OCI-M2 (cell line): ENCODE data around the gene MACROD2.
"Not testable (repeated sequence)": the region's sequence is repeated elsewhere in the genome, so short reads cannot be mapped to it uniquely, and the experiment has no call there.

Experiments used
- DNase-seq: peaks from one replicate; lab custom pipeline; 2025; ENCODE audit not compliant: unreplicated experiment; lab: John Stamatoyannopoulos, UW

The MACROD2 gene

DNA sequence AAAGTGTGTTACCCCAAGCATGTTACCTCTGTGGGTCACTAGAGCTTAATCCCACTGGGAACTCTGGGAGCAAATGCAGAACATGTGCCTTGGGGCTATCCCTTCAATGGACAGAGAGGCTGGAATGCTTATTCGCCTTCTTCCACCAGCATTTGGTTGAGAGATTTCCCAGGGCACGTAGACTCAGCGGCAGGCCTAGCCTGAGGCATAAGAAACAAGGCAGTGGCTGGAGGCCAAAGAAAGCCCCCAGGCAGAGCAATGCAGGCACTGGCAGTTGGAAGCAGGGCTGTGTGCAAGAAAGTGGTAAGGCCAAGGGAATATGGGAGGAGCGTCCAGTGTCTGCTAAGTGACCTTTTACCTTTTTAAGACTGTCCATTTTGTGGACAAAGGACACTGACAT lies 456.1 kb downstream of the MACROD2 start:
- DNase-seq, result no peak

DNA sequence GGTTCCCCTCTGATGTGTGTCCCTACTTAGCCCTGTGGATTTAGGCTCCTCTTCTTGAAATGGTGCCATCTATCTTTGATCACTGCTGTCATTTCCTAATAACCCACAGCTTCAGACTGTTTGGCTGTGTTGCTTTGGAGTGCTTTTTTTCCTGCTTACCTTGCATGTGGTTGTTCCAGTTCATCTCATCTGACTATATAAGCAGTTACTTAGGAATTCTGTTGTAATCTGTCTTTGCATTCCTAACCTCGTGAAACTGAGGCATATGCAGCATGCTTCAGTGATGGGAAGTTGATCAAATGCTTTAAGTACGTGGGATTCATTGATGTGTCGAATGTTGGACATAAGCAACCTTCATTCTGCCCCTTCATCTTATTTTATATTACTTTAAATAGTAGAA lies 457.9 kb downstream of the MACROD2 start:
- DNase-seq, result no peak

DNA sequence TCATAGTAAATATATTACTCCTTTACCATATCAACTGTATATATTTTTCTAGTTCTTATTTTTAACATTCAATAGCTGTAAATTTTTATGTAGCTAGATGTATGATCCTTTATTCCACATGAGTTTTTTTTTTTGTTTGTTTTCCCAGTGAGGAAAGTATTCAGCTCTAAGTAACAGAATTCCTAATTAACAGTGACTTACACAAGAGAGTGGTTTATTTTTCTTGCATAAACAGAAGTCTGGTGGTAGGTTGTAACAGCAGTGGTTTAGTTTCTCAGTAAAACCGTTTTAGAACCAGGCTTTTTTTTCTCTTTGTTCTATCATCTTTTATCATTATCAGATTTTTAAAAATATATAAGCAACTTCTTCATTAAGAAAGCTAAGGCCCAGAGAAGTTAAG lies 459.0 kb downstream of the MACROD2 start:
- no peak for DNase-seq

DNA sequence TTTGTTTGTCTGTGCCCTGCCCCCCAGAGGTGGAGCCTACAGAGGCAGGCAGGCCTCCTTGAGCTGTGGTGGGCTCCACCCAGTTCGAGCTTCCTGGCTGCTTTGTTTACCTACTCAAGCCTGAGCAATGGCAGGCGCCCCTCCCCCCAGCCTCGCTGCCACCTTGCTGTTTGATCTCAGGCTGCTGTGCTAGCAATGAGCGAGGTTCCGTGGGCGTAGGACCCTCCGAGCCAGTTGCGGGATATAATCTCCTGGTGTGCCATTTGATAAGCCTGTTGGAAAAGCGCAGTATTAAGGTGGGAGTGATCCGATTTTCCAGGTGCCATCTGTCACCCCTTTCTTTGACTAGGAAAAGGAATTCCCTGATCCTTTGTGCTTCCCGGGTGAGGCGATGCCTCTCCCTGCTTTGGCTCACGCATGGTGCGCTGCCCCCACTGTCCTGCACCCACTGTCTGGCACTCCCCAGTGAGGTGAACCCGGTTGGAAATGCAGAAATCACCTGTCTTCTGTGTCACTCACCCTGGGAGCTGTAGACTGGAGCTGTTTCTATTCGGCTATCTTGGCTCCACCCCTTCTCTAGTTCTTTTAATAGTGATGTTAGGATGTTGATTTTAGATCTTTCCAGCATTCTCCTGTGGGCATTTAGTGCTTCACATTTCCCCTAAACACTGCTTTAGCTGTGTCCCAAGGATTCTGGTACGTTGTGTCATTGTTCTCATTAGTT lies 471.9 kb downstream of the MACROD2 start:
- DNase-seq, result not testable (repeated sequence)

DNA sequence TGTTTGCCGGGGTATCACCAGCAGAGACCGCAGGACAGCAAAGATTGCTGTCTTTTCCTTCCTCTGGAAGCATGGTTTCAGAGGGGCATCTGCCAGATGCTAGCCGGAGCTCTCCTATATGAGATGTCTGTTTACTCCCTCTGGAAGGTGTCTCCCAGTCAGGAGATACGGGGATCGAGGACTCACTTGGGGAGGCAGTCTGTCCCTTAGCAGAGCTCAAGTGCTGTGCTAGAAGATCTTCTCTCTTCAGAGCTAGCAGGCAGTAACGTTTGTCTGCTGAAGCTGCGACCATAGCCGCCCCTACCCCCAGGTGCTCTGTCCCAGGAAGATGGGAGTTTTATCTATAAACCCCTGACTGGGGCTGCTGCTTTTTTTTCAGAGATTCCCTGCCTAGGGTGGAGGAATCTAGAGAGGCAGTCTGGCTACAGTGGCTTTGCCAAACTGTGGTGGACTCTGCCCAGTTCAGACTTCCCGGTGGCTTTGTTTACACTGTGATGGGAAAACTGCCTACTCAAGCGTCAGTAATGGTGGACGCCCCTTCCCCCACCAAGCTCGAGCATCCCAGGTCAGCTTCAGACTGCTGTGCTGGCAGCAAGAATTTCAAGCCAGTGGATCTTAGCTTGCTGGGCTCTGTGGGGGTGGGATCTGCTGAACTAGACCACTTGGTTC lies 475.0 kb downstream of the MACROD2 start:
- DNase-seq, result no peak

DNA sequence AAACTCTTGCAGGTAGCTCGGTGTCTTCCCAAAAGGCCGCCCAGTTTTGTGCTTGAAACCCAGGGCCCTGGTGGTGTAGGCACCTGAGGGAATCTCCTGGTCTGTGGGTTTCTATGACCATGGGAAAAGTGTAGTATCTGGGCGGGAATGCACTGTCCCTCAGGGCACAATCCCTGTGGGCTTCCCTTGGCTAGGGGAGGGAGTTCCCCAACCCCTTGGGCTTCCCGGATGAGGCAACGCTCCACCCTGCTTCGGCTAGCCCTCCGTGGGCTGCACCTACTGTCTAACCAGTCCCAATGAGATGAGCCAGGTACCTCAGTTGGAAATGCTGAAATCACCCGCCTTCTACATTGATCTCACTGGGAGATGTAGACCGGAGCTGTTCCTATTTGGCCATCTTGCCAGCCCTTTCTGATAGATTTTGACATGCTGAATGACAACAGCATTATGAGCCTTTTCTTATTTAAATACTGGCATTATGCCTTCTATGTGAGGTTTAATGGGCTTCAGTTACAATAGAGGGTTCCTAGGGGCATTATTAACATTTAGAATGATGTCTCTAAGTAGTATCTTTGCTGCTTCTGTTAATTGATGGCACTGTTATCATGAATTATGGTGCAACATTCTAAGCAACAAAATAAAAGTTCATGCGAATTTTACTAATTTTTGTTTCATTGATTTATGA lies 475.8 kb downstream of the MACROD2 start:
- DNase-seq, result no peak

DNA sequence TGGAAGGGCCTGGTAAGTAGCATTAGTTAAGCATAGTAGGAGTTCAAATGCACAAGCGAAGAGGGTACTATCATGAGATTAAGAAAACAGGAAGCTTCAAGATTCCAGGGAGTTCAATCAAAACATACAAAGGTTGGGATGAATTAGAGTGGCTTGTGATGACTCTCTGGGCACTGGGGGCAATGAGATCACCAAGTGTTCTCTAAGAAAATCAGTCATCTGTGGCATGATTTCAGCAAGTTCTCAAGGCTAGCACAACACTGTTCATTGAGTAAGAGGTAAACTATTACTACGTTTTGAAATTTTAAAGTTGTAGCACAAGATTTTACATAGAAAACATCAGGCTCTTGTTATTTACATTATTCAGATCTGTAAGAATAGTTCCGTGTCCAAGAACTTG lies 481.8 kb downstream of the MACROD2 start:
- no peak for DNase-seq

DNA sequence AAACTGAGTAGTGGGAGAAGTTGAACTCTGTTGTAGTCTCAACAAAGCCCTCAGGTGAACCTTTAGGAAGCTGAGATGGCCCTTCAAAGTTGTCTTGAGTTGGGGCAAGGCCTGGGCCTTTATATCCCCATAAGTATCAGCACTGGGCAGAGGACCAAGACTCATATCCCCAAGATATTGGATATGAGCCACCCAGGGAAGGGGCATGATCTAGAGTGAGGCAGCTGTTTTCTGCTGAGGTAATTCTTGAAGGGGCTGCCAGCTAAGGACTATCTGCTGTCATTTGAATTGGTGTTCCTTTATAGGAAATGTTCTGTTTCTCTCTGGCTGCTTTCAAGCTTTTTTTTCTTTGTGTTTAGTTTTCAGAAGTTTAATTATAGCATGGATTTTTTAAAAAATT lies 482.8 kb downstream of the MACROD2 start:
- DNase-seq, result no peak

DNA sequence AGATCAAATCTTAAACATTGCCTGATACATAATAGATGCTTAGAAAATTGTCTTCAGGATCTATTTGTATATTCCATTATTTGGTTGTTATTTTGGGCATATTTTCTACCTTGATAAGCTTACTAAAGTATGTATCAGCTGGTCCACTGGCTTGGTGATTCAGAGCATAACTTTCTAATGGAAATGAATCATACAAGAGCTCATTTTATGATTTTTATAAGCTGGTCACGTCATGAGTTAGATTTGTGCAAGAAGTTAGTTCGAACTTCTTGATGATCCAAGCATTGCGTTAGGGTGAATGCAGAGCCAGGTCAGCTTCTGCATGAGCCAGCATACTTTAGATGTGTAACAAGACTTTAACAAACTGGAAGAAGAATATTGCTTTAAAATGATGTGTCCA lies 486.5 kb downstream of the MACROD2 start:
- no peak for DNase-seq

DNA sequence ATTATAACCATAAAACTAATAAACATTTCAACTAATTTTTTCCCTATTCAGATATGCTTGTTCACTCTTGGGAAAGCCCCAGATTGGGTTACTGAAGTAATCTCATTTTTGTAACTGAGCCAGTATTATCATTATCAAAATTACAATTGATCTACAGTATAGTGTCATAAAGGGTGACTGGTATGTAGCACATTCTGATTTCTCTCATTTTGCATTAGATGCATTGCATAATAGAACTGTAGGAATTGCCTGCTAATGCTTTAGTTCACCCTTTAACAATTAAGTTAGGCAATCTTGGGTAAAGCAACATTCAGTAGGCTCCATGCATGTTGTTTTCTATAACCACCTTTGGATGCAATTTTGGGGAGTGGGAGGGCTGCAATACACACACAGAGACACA lies 492.9 kb downstream of the MACROD2 start:
- no peak for DNase-seq

DNA sequence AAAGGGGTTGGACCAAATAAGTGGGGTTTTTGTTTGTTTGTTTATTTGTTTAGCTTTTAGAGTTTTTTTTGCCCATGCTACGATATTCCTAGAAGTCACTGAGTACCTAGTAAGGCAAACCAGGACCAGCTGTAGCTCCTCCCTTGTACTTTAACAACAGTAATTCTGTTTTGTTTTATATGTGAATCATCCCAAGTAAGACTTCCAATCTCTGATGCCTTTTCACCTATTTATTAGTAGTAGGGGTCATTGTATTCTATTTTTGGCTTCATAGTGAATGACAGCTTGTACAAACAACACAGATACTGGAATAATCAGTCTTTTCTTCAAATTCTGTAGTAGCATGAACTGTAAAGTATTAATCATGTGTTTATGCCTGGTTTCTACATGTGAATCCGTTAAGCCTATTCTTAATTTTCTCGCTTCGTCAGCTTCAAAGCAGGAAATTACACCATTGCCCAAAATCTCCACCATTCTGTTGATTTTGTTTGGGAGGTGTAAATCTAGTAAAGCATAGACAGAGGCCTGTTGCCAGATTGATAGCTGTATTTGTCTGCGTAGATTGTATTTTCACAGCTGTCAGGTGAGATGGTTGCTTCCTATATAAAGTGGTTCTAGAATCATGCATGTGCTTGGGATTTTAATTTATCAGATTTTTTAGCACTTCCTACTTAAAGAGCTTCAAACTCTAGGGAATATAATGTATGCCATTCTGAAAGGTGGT lies 493.6 kb downstream of the MACROD2 start:
- DNase-seq, result no peak

DNA sequence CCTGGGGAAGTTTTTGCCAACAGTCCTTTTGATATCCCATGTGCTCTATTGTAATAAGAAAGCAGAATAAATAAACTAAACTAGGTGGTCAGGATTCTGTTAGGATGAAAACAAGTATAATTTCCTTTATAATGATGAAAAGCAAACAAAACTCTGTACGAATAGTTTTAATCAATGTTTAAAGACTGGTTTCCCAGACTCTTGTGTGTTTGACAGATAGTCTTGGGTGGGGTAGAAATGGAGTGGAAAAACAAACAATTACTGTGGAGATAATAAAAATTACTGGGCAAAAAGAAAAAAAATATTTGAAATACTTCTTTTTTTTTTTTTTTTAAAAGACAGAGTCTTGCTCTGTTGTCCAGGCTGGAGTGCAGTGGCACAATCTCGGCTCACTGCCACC lies 494.2 kb downstream of the MACROD2 start:
- DNase-seq, result no peak

DNA sequence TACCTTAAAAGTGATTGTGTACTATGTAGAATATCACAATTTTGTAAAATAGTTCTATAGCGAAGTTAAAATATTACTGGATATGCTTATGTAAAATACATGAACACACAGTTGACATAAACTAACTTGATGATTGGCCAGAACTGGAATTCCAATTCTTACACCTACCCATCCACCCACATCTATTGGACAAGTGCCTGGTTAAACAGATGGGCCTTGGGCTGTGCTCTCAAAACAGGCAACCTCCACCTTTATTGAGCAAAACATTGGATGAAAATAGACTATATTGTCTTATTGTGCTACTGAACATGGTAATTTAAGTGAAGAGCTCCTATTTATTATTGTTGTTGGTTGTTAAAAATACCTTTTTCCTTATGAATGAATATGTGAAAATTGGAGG lies 496.1 kb downstream of the MACROD2 start:
- no peak for DNase-seq

DNA sequence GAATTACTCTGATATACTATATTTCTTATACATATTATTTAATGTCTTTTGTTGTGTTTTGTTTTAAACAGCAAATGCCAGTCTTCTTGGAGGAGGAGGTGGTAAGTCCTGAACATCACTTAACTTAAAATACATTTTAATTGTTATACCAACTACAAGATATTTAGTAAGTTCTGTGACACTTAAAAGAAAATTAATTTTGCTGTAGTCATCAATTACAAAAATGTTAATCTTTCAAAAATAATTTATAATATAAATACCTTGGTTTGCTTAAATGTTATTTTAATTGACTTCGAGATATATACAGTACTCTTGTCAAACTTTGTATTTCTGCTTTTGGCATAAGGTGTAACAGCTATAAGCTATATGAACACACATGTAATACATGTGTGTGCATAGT lies 498.1 kb downstream of the MACROD2 start:
- no peak for DNase-seq

DNA sequence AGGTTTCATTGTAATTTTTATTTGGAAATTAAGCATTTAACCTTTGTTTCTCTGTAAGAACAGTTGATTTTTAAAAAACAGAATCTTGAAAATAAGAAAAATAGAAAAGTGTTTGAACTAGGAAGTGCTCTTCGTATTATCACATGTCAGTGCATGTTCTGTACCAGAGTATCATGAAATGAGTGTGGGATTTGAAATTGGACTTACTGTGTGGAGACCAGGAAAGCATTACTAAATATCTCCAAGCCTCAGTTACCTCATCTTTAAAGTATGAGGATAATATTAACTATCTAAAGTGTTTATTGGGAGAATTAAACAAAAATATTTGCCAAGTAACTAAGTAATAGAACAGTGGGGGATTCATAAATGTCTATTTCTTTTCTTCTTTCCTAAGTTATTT lies 499.0 kb downstream of the MACROD2 start:
- no peak for DNase-seq

DNA sequence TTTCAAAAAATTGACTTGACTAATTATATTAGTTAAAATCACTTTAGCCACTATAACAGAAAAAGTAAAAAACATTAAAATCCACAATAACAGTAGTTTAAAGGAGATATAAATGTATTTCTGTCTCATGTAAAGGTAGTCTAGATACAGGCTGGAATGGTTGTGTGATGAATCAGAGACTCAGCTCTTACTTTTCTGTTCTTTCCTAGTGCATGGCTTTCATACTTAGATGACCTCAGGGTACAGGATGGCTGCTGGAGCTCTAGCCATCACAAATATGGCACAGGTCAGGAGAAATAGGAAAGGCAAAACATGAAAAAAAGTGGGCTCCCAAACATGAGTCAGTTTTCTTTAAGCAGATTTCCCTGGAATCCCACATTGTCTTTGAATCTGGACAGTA lies 499.8 kb downstream of the MACROD2 start:
- DNase-seq, result no peak

DNA sequence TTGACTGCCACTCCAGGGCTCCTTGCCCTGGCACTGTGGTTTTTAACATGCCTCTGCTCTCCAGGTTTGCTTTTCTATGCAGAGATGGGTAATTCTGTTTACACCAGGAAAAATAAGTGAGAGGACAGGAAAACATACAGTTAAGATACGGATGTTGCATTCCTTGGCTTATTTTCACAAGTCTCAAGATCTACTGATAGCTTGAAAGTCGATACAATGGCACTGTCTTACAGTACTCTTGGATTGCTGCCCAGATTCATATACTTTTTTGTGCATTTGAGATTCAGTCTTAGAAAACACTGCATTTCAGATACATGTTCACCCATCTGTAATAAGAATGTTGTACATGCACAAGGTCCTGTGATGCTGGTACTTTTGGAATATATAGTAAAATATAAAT lies 501.7 kb downstream of the MACROD2 start:
- DNase-seq, result no peak

DNA sequence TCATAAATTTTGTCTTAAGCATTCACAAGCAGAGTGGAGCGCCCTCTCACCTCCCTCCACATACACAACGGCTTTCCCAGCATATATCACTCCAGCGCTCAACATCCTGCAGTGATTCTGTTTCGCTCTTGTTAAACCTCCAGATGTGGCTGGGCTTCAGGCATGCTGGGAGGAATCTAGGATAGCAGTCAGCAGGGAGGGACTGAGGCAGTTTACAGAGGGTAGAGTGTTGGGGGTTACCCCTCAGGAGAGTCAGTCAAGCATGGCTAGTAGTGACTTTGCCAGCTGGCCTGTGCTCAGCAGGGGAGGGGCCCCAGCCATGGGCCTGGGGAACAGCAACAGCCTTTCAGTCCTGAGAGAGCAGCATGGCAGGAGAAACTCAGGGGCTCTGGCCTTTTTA lies 503.5 kb downstream of the MACROD2 start:
- no peak for DNase-seq

DNA sequence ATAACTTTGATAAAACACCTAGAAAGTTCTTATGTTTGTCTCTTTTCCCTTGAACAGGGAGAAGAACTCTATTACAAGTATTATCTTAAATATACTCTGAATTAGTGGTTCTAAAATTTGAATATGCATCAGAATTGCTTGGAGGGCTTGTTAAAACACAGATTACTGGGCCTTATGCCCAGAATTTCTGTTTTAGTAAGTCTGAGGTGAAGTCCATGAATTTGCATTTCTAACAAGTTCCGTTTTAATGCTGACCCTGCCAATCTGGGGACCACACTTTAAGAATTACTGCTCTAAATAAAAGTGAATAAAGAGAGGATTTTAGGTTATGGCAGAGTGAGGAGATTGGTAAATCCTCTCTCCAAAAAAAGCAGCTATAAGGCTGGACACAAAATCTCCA lies 510.2 kb downstream of the MACROD2 start:
- DNase-seq, result no peak

DNA sequence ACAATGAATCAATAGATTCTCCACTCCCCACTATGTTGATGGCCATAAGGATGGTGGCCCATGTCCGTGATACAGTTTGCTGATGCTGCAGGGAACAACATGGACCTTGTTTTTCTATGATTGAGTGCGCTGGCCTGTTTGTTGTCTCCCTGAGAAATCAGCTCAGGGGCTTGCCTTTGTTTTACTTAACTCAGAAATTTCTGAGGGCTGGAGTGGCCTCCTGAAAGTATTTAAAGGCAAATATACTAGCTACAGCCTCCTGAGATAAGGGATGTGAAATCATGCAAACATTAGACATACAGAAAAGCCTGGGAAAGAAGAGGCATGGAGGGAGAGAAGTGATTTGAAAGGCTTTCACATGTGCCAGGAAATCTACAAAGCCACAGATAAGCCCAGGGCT lies 512.4 kb downstream of the MACROD2 start:
- DNase-seq, result no peak

DNA sequence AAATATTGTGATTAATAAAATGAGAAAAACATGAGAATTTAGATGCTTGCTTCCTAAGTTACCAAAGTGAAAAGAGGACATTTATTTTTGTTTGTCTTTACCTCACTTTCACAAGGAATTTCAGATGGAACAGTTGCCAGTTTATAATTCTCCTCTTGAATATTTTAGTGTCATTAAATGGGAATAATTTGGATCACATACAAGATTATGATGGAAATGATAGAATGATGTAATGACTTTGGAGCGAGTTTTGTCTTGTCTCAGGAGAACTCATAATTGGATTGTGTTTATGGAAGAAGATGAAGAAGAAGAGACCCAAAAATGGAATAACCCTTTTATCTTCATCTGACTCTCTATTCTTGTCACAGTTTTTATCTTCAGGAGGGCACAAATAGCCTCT lies 515.0 kb downstream of the MACROD2 start:
- no peak for DNase-seq

DNA sequence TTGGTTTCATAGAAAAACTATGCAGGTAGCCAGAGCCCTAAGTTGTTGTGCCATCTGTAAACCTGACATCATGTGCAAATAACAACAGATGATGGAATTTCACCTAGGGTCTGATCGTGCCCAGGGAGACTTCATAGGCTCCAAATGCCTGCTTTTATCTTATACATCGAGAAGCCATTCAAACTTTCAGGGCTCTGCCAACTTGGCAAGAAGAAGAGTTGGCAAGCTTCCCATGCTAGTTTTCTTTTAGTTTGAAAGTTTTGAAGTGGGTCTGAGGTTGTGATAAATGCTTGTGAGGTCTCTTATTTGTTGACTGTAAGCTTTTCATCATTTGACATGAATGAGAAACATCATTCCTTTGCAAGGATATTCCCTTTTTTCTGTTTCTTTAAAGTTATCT lies 517.5 kb downstream of the MACROD2 start:
- no peak for DNase-seq
